GM19324 (cell line): ENCODE data around the gene MAP2.
A peak's percentile ranks its signal among the peaks of the same experiment; 100 is the strongest.

Experiments
- ATAC-seq: cut with Tn5 transposase; IDR thresholded peaks from one replicate; pipeline ENCODE4 v1.9.1; 2021; ENCODE audit warnings: mild to moderate bottlenecking, moderate library complexity; ENCODE audit not compliant: unreplicated experiment, low FRiP score

MAP2 gene

GRCh38 chr2:209694748-209695147 lies 270.9 kb downstream of the MAP2 start:
- ATAC-seq = no peak

DNA sequence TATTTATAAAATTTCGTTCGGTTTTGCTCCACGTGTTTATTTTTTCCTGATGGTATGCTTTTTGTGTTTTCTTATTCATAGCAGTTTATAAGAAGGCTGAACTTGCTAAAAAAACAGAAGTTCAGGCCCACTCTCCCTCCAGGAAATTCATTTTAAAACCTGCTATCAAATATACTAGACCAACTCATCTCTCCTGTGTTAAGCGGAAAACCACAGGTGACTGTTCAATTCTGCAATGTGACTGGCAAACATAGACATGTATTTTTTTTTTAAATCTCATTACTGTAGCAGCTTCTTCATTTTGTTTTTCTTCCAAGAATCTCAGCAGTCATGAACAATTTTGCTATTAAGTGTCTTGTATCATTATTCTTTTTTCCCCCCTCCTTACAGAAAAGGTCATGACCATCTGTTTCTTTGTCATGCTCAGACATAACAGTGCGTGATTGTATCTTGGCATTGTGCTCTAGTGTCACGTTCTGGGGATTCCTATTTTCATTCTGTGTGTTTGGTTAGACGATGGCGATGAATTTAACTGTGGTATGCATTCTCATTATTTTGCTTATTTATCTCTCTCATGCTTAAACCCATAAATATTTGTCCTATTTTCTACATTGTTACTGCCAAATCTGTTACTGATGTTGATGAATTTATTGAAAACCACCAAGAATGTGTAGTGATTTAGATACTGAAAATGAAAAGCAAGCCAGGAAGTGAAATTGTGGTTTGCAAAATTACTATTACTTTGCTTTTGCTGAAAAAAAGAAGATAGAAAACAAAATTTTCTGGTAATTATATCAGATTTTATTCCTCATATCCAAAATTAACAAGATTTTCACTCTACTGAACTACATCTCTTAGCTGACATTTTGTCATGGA lies 273.2 kb downstream of the MAP2 start:
- peak; percentile 63 for ATAC-seq

DNA sequence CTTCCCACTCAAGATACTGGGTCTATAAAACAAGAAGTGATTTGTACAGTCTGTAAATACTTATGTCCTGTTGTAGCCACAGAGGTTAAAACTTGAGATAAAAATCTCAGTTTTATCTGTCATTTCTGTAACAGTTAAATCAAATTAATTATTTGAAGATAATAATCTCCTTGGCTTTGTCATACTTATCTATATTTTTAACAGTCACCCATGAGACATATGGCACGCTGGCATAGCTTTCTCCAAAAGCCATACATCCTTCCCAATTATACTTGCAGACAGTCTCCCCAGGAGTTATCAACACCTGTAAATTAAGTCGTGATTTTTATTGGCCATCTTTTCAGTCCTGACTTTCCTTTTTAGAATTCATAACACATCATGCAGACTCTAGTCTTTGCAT lies 278.9 kb downstream of the MAP2 start:
- no peak for ATAC-seq

DNA sequence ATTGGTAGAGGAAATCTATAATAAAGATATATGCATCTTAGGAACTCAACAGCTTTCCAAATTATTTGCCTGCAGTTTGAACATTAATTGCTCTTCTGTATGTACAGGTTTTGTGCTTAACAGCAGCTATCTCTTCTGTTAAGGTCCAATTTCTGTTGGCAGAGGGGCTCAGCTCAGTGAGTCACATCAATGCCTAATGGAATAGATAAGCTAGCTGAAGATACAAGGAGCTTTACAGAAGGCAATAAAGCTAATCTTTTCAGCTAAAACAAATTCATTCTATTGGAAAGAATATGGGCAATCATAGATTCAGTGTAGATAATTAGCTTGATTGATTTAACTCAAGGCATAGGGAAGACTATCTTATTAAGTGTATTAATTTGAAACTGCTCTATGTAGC lies 289.4 kb downstream of the MAP2 start:
- no peak for ATAC-seq

- no peak for ATAC-seq
Observed at GRCh38 chr2:209719034-209719433, 295.2 kb downstream of the MAP2 start.

- ATAC-seq = no peak
Observed at GRCh38 chr2:209721497-209721896, 297.6 kb downstream of the MAP2 start.

- no peak for ATAC-seq
Observed at GRCh38 chr2:209726311-209726710, 302.5 kb downstream of the MAP2 start.

GRCh38 chr2:209727077-209727476 lies 303.2 kb downstream of the MAP2 start:
- ATAC-seq = no peak

DNA sequence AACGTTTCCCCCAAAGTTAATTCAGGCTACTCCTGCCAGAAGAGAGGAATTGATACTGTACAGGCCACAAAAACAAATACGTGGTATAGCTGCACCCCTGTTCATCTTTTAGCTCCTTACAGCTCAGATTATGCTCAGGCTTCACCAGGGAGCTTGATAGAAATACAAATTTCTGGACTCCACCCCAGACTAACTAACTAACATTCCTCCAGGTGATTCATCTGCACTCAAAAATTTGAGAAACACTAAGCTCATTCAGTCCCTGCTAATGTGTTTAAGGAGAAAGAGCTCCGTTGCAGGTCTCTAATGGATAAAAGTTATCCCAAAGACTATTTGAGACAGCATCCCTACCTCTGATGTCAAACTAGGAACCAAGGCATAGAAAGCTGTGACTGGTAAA lies 311.0 kb downstream of the MAP2 start:
- no peak for ATAC-seq

DNA sequence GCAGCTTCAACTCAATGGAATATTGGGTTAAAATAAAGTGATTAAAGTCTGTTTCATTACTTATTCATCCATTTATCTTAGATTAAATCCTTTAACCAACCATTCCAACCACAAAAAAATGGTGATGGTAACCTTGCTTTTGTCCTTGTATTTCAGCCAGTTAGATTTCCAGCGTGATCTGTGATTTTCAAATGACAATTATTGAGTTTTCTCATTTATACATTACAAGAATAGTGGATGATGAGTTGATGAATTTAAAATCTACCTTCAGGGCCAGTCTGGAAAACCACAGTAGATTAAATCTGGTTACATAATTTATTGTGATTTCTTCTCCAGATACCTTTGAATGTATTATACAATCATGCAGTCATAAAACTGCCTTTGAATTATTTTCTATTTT lies 318.1 kb downstream of the MAP2 start:
- ATAC-seq = no peak

DNA sequence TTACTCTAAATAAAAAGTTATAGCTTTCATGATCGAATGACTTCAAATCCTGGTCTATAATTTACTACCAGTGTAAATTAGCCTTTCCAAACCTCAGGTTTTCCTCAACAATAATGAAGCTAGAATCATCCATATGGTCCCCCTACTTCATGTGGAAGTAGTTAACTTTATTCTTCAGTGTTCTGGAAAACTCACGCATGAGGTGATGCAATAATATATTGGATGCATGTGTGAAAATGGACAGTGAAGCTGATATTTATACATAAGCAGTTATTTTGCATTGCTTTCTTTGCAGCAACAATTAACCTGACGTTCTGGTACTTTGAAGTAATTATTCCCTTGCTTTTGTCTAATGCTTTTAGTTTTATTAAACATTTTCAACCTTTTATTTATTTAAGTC lies 329.2 kb downstream of the MAP2 start:
- no peak for ATAC-seq

GRCh38 chr2:209757163-209757562 lies 333.3 kb downstream of the MAP2 start:
- no peak for ATAC-seq

GRCh38 chr2:209761566-209761965 lies 337.7 kb downstream of the MAP2 start:
- no peak for ATAC-seq

GRCh38 chr2:209762563-209762962 lies 338.7 kb downstream of the MAP2 start:
- no peak for ATAC-seq

DNA sequence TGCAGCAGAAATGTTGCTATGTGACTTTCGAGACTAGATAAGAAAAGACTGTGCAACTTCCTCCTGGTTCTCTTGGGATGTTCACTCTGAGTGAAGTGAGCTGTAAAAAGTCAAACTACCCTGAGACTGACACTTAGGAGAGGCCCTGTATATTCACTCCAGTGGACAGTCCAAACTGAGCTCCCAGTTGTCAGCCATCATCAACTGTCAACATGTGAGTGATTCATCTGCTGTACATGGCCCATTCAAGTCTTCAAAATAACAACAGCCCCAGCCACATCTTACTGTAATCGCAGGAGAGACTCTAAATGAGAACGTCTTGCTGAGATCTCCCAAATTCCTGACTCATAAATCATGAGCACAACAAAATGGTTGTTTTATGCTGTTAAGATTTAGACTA lies 339.3 kb downstream of the MAP2 start:
- ATAC-seq = no peak

DNA sequence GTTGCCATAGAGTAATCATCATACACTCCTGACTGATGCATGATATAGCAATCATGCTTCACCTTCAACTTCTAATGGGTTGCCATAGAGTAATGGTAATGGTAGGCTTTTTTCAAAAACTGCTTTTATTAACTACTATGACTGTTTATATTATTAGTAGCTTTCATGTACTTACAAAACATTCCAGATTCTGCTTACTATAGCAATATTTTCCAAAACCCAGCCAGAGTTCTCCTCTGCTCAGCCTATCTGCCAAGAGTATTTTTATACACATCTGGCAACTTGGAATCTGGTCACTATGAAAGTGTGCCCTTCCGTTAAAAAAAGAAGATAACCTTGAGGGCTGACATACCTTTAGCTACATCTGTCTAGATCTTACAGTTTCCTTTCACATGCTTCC lies 342.8 kb downstream of the MAP2 start:
- no peak for ATAC-seq

GRCh38 chr2:209767316-209767715 lies 343.5 kb downstream of the MAP2 start:
- no peak for ATAC-seq

DNA sequence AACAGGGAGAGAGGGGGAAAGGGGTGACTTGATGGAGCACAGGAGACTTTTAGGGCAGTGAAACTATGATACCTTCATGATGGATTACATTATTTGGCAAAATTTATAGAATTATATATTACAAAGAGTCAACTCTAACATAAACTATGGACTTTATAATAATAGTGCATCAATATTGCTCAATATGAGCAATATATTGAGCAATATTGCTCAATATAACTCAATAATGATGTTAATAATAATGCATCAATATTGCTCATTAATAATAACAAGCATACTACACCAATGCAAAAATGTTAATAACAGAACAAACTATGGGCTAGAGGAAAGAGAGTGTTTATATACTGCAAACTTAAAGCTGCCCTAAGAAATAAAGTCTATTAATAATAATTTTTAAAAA lies 344.7 kb downstream of the MAP2 start:
- no peak for ATAC-seq

DNA sequence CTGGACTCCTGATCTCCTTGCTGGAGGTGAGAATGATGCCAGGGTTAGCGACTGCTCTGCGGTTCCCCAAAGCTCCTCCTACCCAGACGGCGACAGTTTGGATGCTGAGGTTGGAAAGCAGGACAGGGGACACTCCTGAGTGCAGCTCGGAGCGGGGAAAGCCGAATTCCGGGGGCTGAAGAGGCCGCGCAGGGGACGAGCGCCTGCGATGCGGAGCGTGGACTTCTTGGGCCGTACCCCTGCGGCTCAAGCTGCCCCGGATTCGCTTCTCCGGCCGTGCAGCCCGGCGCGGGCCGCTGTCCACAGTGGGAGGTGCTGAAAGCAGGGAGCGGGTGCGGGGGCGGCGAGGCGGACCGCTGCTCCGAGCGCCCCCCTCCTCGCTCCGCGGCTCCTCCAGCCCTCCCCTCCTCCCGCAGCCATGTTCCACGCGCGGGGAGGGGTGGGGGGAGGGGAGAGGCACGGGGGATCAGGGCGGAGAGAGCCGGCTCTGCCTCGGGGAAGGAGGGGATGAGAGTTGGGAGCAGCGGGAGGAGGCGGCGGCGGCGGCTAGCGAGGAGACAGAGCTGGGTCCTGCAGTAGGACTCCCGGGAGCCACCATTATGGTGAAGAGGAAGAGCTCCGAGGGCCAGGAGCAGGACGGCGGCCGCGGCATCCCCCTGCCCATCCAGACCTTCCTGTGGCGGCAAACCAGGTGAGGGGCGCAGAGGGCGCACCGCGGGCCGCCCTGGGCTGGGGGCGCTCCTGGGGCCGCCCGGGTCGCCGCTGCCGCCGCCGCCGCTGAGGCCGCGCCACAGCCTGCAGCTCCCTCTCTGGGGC lies 347.8 kb downstream of the MAP2 start, which contains the start of gene UNC80:
TSS of gene UNC80 (plus strand) at position 359 of the 816 bp plus-strand sequence. CDS start at position 600, 241 bp downstream.
- ATAC-seq = no peak

DNA sequence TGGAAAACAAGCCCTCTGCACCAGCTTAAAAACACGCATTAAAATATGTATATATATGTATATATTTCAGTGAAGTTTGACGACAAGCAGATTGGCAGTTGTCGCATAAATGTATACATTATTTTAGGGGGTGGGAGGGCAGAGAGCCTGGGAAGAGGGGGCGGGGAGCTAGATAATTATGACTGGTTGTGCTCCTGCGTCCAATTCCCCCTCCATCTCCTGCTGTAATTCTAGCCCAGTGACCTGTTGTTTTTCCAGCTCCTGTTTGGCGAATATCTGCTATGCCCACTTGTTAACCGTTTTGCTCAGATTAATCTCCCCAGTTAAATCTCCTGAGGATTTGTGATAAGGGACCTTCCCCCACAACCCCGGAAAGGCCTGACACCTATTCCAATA lies 348.4 kb downstream of the MAP2 start:
- ATAC-seq = no peak

- ATAC-seq = no peak
Observed at GRCh38 chr2:209773377-209773776, 349.5 kb downstream of the MAP2 start.
